SK-N-SH (cell line): Measurements from ENCODE around the gene MBP. TPM values are rescaled to one million over a fixed set of nuclear protein-coding genes. Genes with fewer than 3 reads are reported as not detected.

ENCODE experiments used
- CTCF ChIA-PET: fragments of 300-600, 350-600 bp; formaldehyde crosslinking; extraction: SDS; loops from one replicate; lab custom pipeline; 2021; lab: Yijun Ruan, JAX
- POLR2A ChIA-PET: fragments of 350-600 bp; sonication (Branson Sonifier 250); formaldehyde crosslinking; extraction: SDS; loops from one replicate; lab custom pipeline; 2020; ENCODE audit warnings: antibody characterized with exemption, inconsistent platforms; lab: Yijun Ruan, JAX
- DNase-seq: peaks from one replicate; pipeline ENCODE4 v3.0.0; 2012
- H2AFZ ChIP-seq: fragments of 200-600 bp; sonication (generic); 2 replicates; pipeline ENCODE4 v1.8.1; 2016; ENCODE audit warnings: antibody characterized with exemption, mild to moderate bottlenecking, low read depth
- H3F3A ChIP-seq: fragments of 200-600 bp; sonication (generic); replicated peaks from 2 replicates; pipeline ENCODE3; 2016; ENCODE audit warnings: antibody characterized with exemption, mild to moderate bottlenecking; ENCODE audit not compliant: insufficient read depth
- H3K27ac ChIP-seq, 2 experiments: fragments of 200-500 bp in 1 of 2; fragments of 200-600 bp in 1 of 2; sonication (Bioruptor generic) in 1 of 2; sonication (generic), shearing (Covaris generic) in 1 of 2; 2 replicates each; pipeline versions ENCODE4 v1.5.1 to v1.6.1; 2014 to 2016; ENCODE audit warnings: low read depth in 2 of 2, inconsistent platforms in 1 of 2, low read length in 1 of 2, mild to moderate bottlenecking in 1 of 2, mixed read lengths in 1 of 2
- H3K27me3 ChIP-seq: fragments of 200-600 bp; sonication (generic), shearing (Covaris generic); 2 replicates; pipeline ENCODE4 v1.6.1; 2016; ENCODE audit warnings: mixed run types; ENCODE audit not compliant: insufficient read depth
- H3K36me3 ChIP-seq, 2 experiments: fragments of 200-500 bp in 1 of 2; fragments of 200-600 bp in 1 of 2; sonication (Bioruptor generic) in 1 of 2; sonication (generic) in 1 of 2; replicated peaks in 1 of 2; 2 replicates each; pipeline versions ENCODE3 to v1.5.1; 2014 to 2016; ENCODE audit warnings: low read length in 1 of 2, mild to moderate bottlenecking in 1 of 2; ENCODE audit not compliant: insufficient read depth in 2 of 2, control insufficient read depth in 1 of 2
- H3K4me1 ChIP-seq, 2 experiments: fragments of 200-500 bp in 1 of 2; fragments of 200-600 bp in 1 of 2; sonication (Bioruptor generic) in 1 of 2; sonication (generic), shearing (Covaris generic) in 1 of 2; 2 replicates each; pipeline versions ENCODE4 v1.5.1 to v1.6.1; 2014 to 2016; ENCODE audit warnings: low read depth in 1 of 2, low read length in 1 of 2, mixed run types in 1 of 2; ENCODE audit not compliant: insufficient read depth in 2 of 2, control insufficient read depth in 1 of 2
- H3K4me2 ChIP-seq: fragments of 200-600 bp; sonication (generic), shearing (Covaris generic); 2 replicates; pipeline ENCODE4 v1.6.1; 2017; ENCODE audit warnings: mixed run types
- H3K4me3 ChIP-seq, 2 experiments: fragments of 200-500 bp in 1 of 2; fragments of 200-600 bp in 1 of 2; sonication (Bioruptor generic) in 1 of 2; sonication (generic), shearing (Covaris generic) in 1 of 2; 2 replicates each; pipeline versions ENCODE4 v1.5.1 to v1.8.1; 2014 to 2016; ENCODE audit warnings: low read depth in 2 of 2, inconsistent platforms in 1 of 2, low read length in 1 of 2, mild to moderate bottlenecking in 1 of 2, mixed read lengths in 1 of 2, moderate library complexity in 1 of 2
- H3K79me2 ChIP-seq: fragments of 200-600 bp; sonication (generic); 2 replicates; pipeline ENCODE4 v1.8.1; 2017; ENCODE audit warnings: mild to moderate bottlenecking; ENCODE audit not compliant: insufficient read depth
- H3K9ac ChIP-seq: fragments of 200-600 bp; sonication (generic); 2 replicates; pipeline ENCODE4 v1.6.1; 2017; ENCODE audit warnings: mixed run types
- H3K9me2 ChIP-seq: fragments of 200-600 bp; sonication (generic); 2 replicates; pipeline ENCODE4 v1.6.1; 2017; ENCODE audit warnings: mixed run types
- H3K9me3 ChIP-seq: fragments of 200-600 bp; sonication (generic); 2 replicates; pipeline ENCODE4 v1.6.1; 2017; ENCODE audit warnings: mixed run types, mild to moderate bottlenecking, moderate library complexity
- H4K20me1 ChIP-seq: fragments of 200-600 bp; sonication (generic); 2 replicates; pipeline ENCODE4 v1.6.1; 2017; ENCODE audit warnings: mild to moderate bottlenecking, mixed run types; ENCODE audit not compliant: insufficient read depth
- CHD2 ChIP-seq: fragments of 150-350 bp; IDR thresholded peaks from 2 replicates; pipeline ENCODE4 v1.6.1; 2018; ENCODE audit warnings: low read length; ENCODE audit not compliant: partially characterized antibody
- ELF1 ChIP-seq: IDR thresholded peaks from 2 replicates; pipeline ENCODE4 v1.4.0; 2012
- EP300 ChIP-seq, 2 experiments: IDR thresholded peaks; 2 replicates each; pipeline versions ENCODE4 v1.4.0 to v1.6.1; 2012; ENCODE audit warnings: borderline replicate concordance in 1 of 2, low read depth in 1 of 2, low read length in 1 of 2
- EZH2phosphoT487 ChIP-seq: fragments of 200-600 bp; sonication (generic); IDR thresholded peaks from 2 replicates; pipeline ENCODE4 v1.6.1; 2017; ENCODE audit warnings: low read depth, mixed run types, mild to moderate bottlenecking, antibody characterized with exemption, moderate library complexity, borderline replicate concordance
- FOSL2 ChIP-seq: IDR thresholded peaks from 2 replicates; pipeline ENCODE4 v1.4.0; 2012; ENCODE audit warnings: low read depth, mild to moderate bottlenecking, moderate library complexity, borderline replicate concordance
- FOXJ3 ChIP-seq: sonication (generic); formaldehyde crosslinking; IDR thresholded peaks from 2 replicates; pipeline ENCODE4 v1.5.1; 2020; ENCODE audit warnings: mild to moderate bottlenecking, missing genetic modification reagents
- FOXM1 ChIP-seq: IDR thresholded peaks from 2 replicates; pipeline ENCODE4 v1.4.0; 2012; ENCODE audit warnings: low read depth, mild to moderate bottlenecking
- GABPA ChIP-seq: IDR thresholded peaks from 2 replicates; pipeline ENCODE4 v1.4.0; 2012; ENCODE audit warnings: low read depth, mild to moderate bottlenecking
- GATA2 ChIP-seq: sonication (generic); formaldehyde crosslinking; IDR thresholded peaks from 2 replicates; pipeline ENCODE4 v1.5.0; 2020; ENCODE audit warnings: mild to moderate bottlenecking, missing genetic modification reagents
- JUND ChIP-seq: IDR thresholded peaks from 2 replicates; pipeline ENCODE4 v1.4.0; 2012
- MEF2A ChIP-seq: IDR thresholded peaks from 2 replicates; pipeline ENCODE4 v1.4.0; 2012; ENCODE audit warnings: low read depth, borderline replicate concordance
- NFIC ChIP-seq: IDR thresholded peaks from 2 replicates; pipeline ENCODE4 v1.4.0; 2012; ENCODE audit warnings: borderline replicate concordance
- PBX3 ChIP-seq: IDR thresholded peaks from 2 replicates; pipeline ENCODE4; 2012
- RAD21 ChIP-seq: IDR thresholded peaks from 2 replicates; pipeline ENCODE4 v1.6.1; 2012; ENCODE audit warnings: mild to moderate bottlenecking, low read length
- RXRA ChIP-seq: IDR thresholded peaks from 2 replicates; pipeline ENCODE4 v1.4.0; 2012; ENCODE audit warnings: low read depth, mild to moderate bottlenecking, borderline replicate concordance
- SIN3A ChIP-seq: IDR thresholded peaks from 2 replicates; pipeline ENCODE4 v1.6.1; 2012; ENCODE audit warnings: low read depth, mild to moderate bottlenecking, low read length, moderate library complexity, borderline replicate concordance
- WGBS: methylation state at CpG from one replicate; pipeline ENCODE4 v1.1.6; 2017; ENCODE audit warnings: low lambda C conversion rate; 5-methylcytosine and 5-hydroxymethylcytosine counted together
- polyA plus RNA-seq, 3 experiments: library from polyadenylated mRNA; depleted of rRNA; stranded (reverse); fragments of >200 nt; gene quantifications; 2 replicates each; pipeline ENCODE4 v1.2.3, GENCODE V29; 2012
- TF ChIP-seq, protein P1 (sequence below): IDR thresholded peaks from 2 replicates; pipeline ENCODE4 v1.4.0; 2012; ENCODE audit warnings: low read depth, borderline replicate concordance

Gene MBP
- polyA plus RNA-seq, 1 of the 3 experiments (the other 2 are of a cell fraction): 1.6 TPM

DNA sequence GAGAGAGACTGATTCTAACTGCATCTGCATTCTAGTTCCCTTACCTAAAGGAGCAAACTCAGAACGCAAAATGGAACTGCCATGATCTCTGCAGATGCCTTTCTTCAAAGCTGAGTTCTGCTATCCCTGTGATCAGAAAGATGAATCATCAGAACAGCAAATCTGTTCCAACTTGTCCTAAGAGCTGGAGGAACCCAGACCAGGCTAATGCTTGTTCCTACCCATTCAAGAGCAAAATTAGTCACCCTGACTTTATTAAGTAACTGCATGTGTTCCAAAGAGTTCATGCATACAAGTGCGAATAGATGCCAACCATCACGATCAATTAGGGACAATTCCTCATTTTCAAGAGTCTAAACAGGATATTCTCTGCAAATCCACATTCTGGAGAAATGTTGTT is 46.5 kb downstream of the MBP start (continued):
- TF ChIP-seq CHD2 (no peak), GATA2 (CRISPR knock-in tag) (no peak), FOSL2 (peak; percentile 79; the same call in 1 of the 2 replicates), EZH2phosphoT487 (no peak), EP300 (IDR thresholded peaks at IDR 0.05; ENCODE audit: borderline replicate concordance in 1 of 2, low read depth in 1 of 2, low read length in 1 of 2) (peak in 1 of 2 experiments; percentile 15; a peak in 1 of 4 replicates), SIN3A (no peak), PBX3 (peak; percentile 35; the same call in 1 of the 2 replicates)

- Histone ChIP-seq H3F3A (peaks cover 5% of the 10 kb centered on the region), H3K27me3 (no peaks in the 10 kb centered on the region), H3K4me2 (no peak overlapping the region), H4K20me1 (no peaks in the 10 kb centered on the region), H2AFZ (no peak overlapping the region), H3K9ac (no peak overlapping the region), H3K27ac (no peak overlapping the region), H3K9me2 (no peaks in the 10 kb centered on the region), H3K4me1 (peaks cover 0 to 7% of the 10 kb centered on the region in 2 experiments; a peak in 1 of 4 replicates), H3K9me3 (no peaks in the 10 kb centered on the region), H3K79me2 (no peaks in the 10 kb centered on the region), H3K4me3 (no peak overlapping the region), H3K36me3 (no peaks in the 10 kb centered on the region)
- POLR2A ChIA-PET: no interaction called here
- WGBS: 100% methylated on average over 1 of the region's 1 CpG
- no peak for DNase-seq
- TF ChIP-seq, protein P1, sequence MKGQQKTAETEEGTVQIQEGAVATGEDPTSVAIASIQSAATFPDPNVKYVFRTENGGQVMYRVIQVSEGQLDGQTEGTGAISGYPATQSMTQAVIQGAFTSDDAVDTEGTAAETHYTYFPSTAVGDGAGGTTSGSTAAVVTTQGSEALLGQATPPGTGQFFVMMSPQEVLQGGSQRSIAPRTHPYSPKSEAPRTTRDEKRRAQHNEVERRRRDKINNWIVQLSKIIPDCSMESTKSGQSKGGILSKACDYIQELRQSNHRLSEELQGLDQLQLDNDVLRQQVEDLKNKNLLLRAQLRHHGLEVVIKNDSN: no peak
- TF ChIP-seq EZH2phosphoT487: no peak
- no peak for TF ChIP-seq PBX3
- TF ChIP-seq RAD21: no peak
- no peak for TF ChIP-seq JUND
- CTCF ChIA-PET: interaction anchor here (1.4 kb wide), 1 partner anchor 13 kb away, joined by 3 read pairs; no protein-coding TSS in a partner anchor
These were observed 47.9 kb downstream of the MBP start for GRCh38 chr18:77084688-77085035.

DNA sequence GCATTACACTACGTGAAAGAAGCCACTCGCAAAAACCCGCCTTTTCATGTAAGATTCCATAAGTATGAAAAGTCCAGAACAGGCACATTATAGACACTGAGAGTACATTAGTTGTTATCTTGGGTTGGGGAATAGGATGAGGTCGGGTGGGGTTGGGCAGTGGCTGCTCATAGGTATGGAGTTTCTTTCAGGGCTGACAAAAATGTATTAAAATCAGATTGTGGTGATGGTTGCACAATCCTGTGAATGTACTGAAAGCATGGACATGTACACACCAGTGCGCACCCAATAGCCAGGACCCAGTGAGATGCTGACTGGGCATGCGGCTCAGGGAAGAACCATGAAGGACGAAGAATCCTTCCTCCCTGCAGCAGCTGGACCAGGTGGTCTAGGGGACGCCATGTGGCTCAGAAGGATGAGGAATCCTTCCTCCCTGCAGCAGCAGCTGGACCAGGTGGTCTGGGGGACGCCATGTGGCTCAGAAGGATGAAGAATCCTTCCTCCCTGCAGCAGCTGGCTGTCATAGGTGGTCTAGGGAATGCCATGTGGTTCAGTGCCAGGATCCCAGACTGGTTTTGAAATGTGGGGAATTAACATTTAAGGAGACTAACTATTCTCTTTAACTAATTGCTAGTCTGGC is 50.1 kb downstream of the MBP start:
- no peaks in the 10 kb centered on the region for H3K9me2 ChIP-seq
- no peak for DNase-seq
- H2AFZ ChIP-seq: no peak overlapping the region
- H3K4me3 ChIP-seq: no peak overlapping the region
- H3K27me3 ChIP-seq: no peaks in the 10 kb centered on the region
- 95% methylated on average over 8 of the region's 9 CpGs for WGBS
- no peak overlapping the region for H3K4me2 ChIP-seq
- H3K27ac ChIP-seq: no peak overlapping the region
- CTCF ChIA-PET: no interaction called here
- no peaks in the 10 kb centered on the region for H3K9me3 ChIP-seq
- no peaks in the 10 kb centered on the region; a peak in 1 of 4 replicates for H3K4me1 ChIP-seq
- H3K9ac ChIP-seq: no peak overlapping the region
- POLR2A ChIA-PET: no interaction called here
- TF ChIP-seq GABPA (no peak), MEF2A (no peak), ELF1 (no peak), FOXJ3 (CRISPR knock-in tag) (no peak), FOXM1 (no peak), NFIC (no peak), RXRA (no peak)
- H3K36me3 ChIP-seq: no peaks in the 10 kb centered on the region
- H3K79me2 ChIP-seq: no peaks in the 10 kb centered on the region
- no peaks in the 10 kb centered on the region for H4K20me1 ChIP-seq
- peaks cover 5% of the 10 kb centered on the region for H3F3A ChIP-seq
